Right atrium auricular region (tissue), 2 donors: ENCODE data around the gene SPATA13. TPM values are rescaled to one million over a fixed set of nuclear protein-coding genes. Genes with fewer than 3 reads are reported as not detected.

Experiments used
- DNase-seq: peaks from one replicate; pipeline ENCODE4 v3.0.0-alpha.2; 2019; ENCODE audit warnings: low spot score
- H3K27ac ChIP-seq, 2 donors: fragments of 200-600 bp; sonication (generic); 1 replicate in 1 of 2; 2 replicates in 1 of 2; pipeline ENCODE4 v1.5.1; 2016 to 2019
- H3K27me3 ChIP-seq, 2 donors: fragments of 200-600 bp; sonication (generic); one replicate each; pipeline versions ENCODE4 v1.5.1 to v1.6.0; 2017 to 2019
- H3K36me3 ChIP-seq: fragments of 200-600 bp; sonication (generic); one replicate; pipeline ENCODE4 v1.5.1; 2016
- H3K4me1 ChIP-seq, 2 donors: fragments of 200-600 bp; sonication (generic); one replicate each; pipeline versions ENCODE4 v1.5.1 to v1.6.0; 2017 to 2019
- H3K4me3 ChIP-seq, 2 donors: fragments of 200-600 bp; sonication (generic); 1 replicate in 1 of 2; 2 replicates in 1 of 2; pipeline ENCODE4 v1.5.1; 2017 to 2019; ENCODE audit warnings: mild to moderate bottlenecking in 1 of 2, moderate library complexity in 1 of 2
- H3K9me3 ChIP-seq, 2 donors: fragments of 200-600 bp; sonication (generic); one replicate each; pipeline ENCODE4 v1.5.1; 2019
- CTCF ChIP-seq, 2 donors: fragments of 200-600 bp; sonication (generic); IDR thresholded peaks; one replicate each; pipeline ENCODE4 v1.5.1; 2019; ENCODE audit warnings: antibody characterized with exemption in 2 of 2
- total RNA-seq, 2 donors: library from RNA; depleted of rRNA; stranded (reverse); fragments of >200 nt; gene quantifications; one replicate each; pipeline ENCODE4 v1.1.0, GENCODE V29; 2016

SPATA13 gene
- total RNA-seq, 2 donors from 2014 or later, result 10.0 to 14.1 TPM

GRCh38 chr13:24242100-24242499, 81.6 kb downstream of the SPATA13 start:
- Histone ChIP-seq H3K9me3 (no peaks in the 10 kb centered on the region), H3K4me1 (no peaks in the 10 kb centered on the region), H3K4me3 (no peak overlapping the region), H3K27ac (no peak overlapping the region), H3K27me3 (no peaks in the 10 kb centered on the region), H3K36me3 (no peaks in the 10 kb centered on the region)
- DNase-seq, result no peak
- TF ChIP-seq CTCF (IDR thresholded peaks at IDR 0.05), result no peak

- no peak for TF ChIP-seq CTCF (IDR thresholded peaks at IDR 0.05)
- no peaks in the 10 kb centered on the region for H3K36me3 ChIP-seq
- H3K27ac ChIP-seq, result no peak overlapping the region
- H3K27me3 ChIP-seq, result no peaks in the 10 kb centered on the region
- no peaks in the 10 kb centered on the region for H3K4me1 ChIP-seq
- H3K4me3 ChIP-seq, result no peak overlapping the region
- DNase-seq, result no peak
- H3K9me3 ChIP-seq, result no peaks in the 10 kb centered on the region
These were observed 82.8 kb downstream of the SPATA13 start for GRCh38 chr13:24243302-24243701.

- Histone ChIP-seq H3K36me3 (no peaks in the 10 kb centered on the region), H3K4me3 (no peak overlapping the region), H3K27ac (no peak overlapping the region), H3K9me3 (no peaks in the 10 kb centered on the region), H3K27me3 (no peaks in the 10 kb centered on the region), H3K4me1 (no peaks in the 10 kb centered on the region)
- no peak for DNase-seq
- no peak for TF ChIP-seq CTCF (IDR thresholded peaks at IDR 0.05)
These were observed 84.3 kb downstream of the SPATA13 start for GRCh38 chr13:24244802-24245201.

GRCh38 chr13:24247016-24247415, 86.5 kb downstream of the SPATA13 start:
- Histone ChIP-seq H3K36me3 (no peaks in the 10 kb centered on the region), H3K4me1 (no peaks in the 10 kb centered on the region), H3K4me3 (no peak overlapping the region), H3K27me3 (no peaks in the 10 kb centered on the region), H3K9me3 (no peaks in the 10 kb centered on the region), H3K27ac (no peak overlapping the region)
- TF ChIP-seq CTCF (IDR thresholded peaks at IDR 0.05), result no peak
- DNase-seq, result no peak

GRCh38 chr13:24249624-24250023, 89.1 kb downstream of the SPATA13 start:
- Histone ChIP-seq H3K4me1 (peaks cover 0 to 5% of the 10 kb centered on the region in 2 donors), H3K36me3 (no peaks in the 10 kb centered on the region), H3K27ac (no peak overlapping the region), H3K27me3 (no peaks in the 10 kb centered on the region), H3K9me3 (no peaks in the 10 kb centered on the region), H3K4me3 (no peak overlapping the region)
- no peak for DNase-seq
- TF ChIP-seq CTCF (IDR thresholded peaks at IDR 0.05), result no peak

GRCh38 chr13:24250376-24251057, 90.0 kb downstream of the SPATA13 start:
- TF ChIP-seq CTCF (IDR thresholded peaks at IDR 0.05), result no peak
- H3K9me3 ChIP-seq, result no peaks in the 10 kb centered on the region
- H3K4me3 ChIP-seq, result no peak overlapping the region
- H3K27ac ChIP-seq, result no peak overlapping the region
- no peaks in the 10 kb centered on the region for H3K27me3 ChIP-seq
- DNase-seq, result no peak
- H3K36me3 ChIP-seq, result no peaks in the 10 kb centered on the region
- H3K4me1 ChIP-seq, result peaks cover 0 to 5% of the 10 kb centered on the region in 2 donors
